HEK293T (cell line): Measurements from ENCODE around the gene REN.

Source experiments
- BHLHE40 ChIP-seq: fragments of 450-650 bp; IDR thresholded peaks from 2 replicates; pipeline ENCODE4 v1.6.1; 2016; ENCODE audit warnings: mild to moderate bottlenecking, moderate library complexity, borderline replicate concordance
- LEF1 ChIP-seq: fragments of 450-650 bp; IDR thresholded peaks from 2 replicates; pipeline ENCODE4 v1.6.1; 2017; ENCODE audit warnings: mild to moderate bottlenecking, borderline replicate concordance
- SP1 ChIP-seq: fragments of 450-650 bp; IDR thresholded peaks from 2 replicates; pipeline ENCODE4 v1.6.1; 2017
- TARDBP ChIP-seq: fragments of 450-650 bp; IDR thresholded peaks from 2 replicates; pipeline ENCODE4 v1.6.1; 2016

DNA sequence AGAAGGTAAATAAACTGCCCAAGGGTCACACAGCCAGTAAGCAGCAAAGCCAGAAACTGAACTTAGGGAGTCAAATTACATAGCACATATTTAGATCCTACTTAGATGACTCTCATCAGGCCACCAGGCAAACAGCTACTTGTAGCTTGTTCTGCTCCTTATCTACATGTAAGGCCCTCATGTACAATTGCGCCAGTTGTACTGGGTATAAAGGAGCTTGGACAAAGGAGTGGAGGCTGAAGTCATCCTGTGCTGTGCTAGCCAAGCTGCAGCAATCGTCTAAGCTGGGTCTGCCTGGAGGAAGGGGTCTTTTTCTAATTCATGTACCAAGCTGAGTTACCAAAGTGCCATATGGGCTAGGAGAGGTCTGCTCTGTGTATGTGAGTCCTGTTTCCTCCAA lies 27.0 kb downstream of the REN start:
- TF ChIP-seq SP1 (no peak), TARDBP (no peak), LEF1 (no peak), BHLHE40 (no peak)
